Measurements from ENCODE around the gene SERPINB3. TPM values are rescaled to one million over a fixed set of nuclear protein-coding genes. Genes with fewer than 3 reads are reported as not detected.
"Not testable (repeated sequence)": the region's sequence is repeated elsewhere in the genome, so short reads cannot be mapped to it uniquely, and the experiment has no call there.

Gene SERPINB3
- total RNA-seq, 2 experiments from 2014 or later = not detected

DNA sequence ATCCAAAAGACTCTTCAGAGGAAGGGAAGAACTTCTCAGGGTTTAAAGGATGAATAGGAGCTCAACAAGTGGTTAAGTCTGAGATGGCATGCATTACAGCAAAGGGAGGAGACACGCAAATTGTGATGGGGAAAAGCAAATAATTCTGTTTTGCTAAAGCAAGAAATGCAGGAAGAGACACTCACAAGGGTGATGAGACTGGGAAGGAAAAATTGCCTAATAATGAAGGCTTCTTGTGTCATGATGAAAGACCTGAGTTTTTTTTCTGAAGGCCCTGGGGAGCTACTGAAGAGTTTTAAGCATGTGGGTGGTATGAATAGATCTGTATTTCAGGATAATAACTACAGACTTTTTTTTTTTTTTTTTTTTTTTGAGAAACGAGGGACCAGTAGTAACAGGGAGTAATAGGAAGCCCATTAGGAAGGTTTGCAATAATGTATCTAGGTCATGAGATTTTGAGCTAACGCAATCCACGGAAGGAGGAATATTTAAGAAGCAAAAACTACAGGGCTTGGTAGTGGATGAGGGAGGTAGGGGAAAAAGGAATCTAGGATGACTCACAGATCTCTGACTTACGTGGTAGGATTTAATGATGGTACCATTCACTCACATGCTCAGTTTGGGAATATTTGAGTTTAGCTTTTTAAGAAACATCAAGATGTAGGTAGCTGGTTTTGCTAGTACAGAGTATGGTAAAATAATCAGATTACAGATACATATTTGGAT, 16.0 kb upstream of the SERPINB3 start:
- peaks cover 2% of the 10 kb centered on the region for H3K27me3 Mint-ChIP-seq
- peaks cover 4% of the 10 kb centered on the region for H3K9me3 Mint-ChIP-seq
- H3K4me3 Mint-ChIP-seq = no peak overlapping the region
- H3K36me3 Mint-ChIP-seq (ENCODE audit: low read depth) = no peaks in the 10 kb centered on the region
- TF ChIP-seq, protein P1, sequence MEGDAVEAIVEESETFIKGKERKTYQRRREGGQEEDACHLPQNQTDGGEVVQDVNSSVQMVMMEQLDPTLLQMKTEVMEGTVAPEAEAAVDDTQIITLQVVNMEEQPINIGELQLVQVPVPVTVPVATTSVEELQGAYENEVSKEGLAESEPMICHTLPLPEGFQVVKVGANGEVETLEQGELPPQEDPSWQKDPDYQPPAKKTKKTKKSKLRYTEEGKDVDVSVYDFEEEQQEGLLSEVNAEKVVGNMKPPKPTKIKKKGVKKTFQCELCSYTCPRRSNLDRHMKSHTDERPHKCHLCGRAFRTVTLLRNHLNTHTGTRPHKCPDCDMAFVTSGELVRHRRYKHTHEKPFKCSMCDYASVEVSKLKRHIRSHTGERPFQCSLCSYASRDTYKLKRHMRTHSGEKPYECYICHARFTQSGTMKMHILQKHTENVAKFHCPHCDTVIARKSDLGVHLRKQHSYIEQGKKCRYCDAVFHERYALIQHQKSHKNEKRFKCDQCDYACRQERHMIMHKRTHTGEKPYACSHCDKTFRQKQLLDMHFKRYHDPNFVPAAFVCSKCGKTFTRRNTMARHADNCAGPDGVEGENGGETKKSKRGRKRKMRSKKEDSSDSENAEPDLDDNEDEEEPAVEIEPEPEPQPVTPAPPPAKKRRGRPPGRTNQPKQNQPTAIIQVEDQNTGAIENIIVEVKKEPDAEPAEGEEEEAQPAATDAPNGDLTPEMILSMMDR (IDR thresholded peaks at IDR 0.05) = no peak
- ATAC-seq (no peak), DNase-seq (no peak)
- POLR2A ChIA-PET = interaction anchor here (0.6 to 0.8 kb wide), 2 partner anchors 18 to 47 kb away, joined by 3 read pairs; no protein-coding TSS in a partner anchor
- H3K27ac Mint-ChIP-seq = no peak overlapping the region
- no peaks in the 10 kb centered on the region for H3K4me1 Mint-ChIP-seq (ENCODE audit: low read depth)
- intact Hi-C loops (cut with micrococcal nuclease) = no loop called here
- CTCF ChIA-PET = interaction anchor here (1.0 kb wide), 1 partner anchor 159 kb away, joined by 4 read pairs; no protein-coding TSS in a partner anchor

DNA sequence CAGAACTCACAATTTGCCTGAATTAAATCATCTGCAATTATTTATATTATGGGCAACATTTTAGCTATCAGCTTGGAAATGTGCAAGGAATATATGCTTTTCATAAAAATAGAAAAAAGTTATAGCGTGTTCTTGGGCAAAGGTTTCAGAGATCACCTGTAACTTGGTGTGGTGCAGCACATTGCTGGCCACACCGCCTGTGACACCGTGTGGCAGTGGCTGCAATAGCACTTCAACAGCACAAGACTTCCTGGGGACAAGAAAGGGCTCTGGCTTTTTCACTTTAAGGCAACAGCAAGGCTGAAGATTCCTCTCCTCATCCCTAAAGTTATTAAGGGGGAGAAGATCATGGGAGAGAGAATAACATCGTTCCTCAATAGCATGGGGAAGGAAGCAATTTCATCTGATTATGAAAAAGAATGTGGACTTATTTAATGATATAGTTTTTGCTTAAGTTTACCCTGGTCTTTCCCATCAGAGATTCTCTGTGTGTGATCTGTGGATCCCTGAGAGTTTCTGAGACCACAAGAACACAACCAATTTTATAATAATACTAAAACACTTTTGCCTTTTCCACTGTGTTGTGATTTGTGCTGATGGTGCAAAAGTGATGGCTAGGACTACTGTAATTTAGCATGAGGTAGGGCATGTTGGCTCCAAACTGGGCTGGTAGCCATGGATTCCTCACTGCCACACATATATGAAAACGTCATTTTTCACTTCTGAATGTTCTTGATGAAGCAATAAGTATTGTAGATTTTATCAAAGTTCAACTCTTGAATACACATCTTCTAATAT, 15.0 kb upstream of the SERPINB3 start:
- peaks cover 2% of the 10 kb centered on the region for H3K27me3 Mint-ChIP-seq
- POLR2A ChIA-PET = no interaction called here
- H3K36me3 Mint-ChIP-seq (ENCODE audit: low read depth) = no peaks in the 10 kb centered on the region
- DNase-seq = no peak
- no peaks in the 10 kb centered on the region for H3K4me1 Mint-ChIP-seq (ENCODE audit: low read depth)
- no peak overlapping the region for H3K27ac Mint-ChIP-seq
- intact Hi-C loops (cut with micrococcal nuclease) = no loop called here
- TF ChIP-seq, protein P1 (IDR thresholded peaks at IDR 0.05) = no peak
- CTCF ChIA-PET = interaction anchor here (1.0 kb wide), 1 partner anchor 158 kb away, joined by 4 read pairs; no protein-coding TSS in a partner anchor
- no peak for ATAC-seq
- no peak overlapping the region for H3K4me3 Mint-ChIP-seq
- H3K9me3 Mint-ChIP-seq = peaks cover 4% of the 10 kb centered on the region

DNA sequence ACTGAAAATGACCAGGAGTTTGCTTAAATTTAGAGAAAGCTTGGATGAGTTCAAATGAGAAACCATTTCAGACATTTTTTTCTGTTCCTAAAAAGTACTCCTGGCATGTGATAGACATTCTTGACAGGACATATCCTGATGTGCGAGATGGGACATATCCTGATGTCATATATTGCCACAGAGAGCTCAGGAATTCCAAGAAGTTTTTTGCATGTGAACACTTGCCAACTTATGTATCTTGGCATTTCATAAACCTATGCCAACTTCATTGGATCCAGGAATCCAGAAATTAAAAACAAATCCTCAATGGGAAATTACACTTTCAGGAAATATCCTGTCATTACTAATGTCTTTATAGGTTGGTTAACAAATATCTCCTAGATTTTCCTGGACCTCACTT, 2.9 kb upstream of the SERPINB3 start:
- DNase-seq = no peak
- ChIA-PET POLR2A (no interaction called here), CTCF (interaction anchor here (1.0 kb wide), 1 partner anchor 86 kb away, joined by 3 read pairs; no protein-coding TSS in a partner anchor)
- intact Hi-C loops (cut with micrococcal nuclease) = no loop called here
- Mint-ChIP-seq H3K36me3 (ENCODE audit: low read depth) (no peaks in the 10 kb centered on the region), H3K27me3 (no peaks in the 10 kb centered on the region), H3K4me3 (no peak overlapping the region), H3K27ac (no peak overlapping the region), H3K4me1 (ENCODE audit: low read depth) (no peaks in the 10 kb centered on the region), H3K9me3 (peaks cover 5% of the 10 kb centered on the region)
- ATAC-seq = no peak
- TF ChIP-seq, protein P1 (IDR thresholded peaks at IDR 0.05) = no peak

DNA sequence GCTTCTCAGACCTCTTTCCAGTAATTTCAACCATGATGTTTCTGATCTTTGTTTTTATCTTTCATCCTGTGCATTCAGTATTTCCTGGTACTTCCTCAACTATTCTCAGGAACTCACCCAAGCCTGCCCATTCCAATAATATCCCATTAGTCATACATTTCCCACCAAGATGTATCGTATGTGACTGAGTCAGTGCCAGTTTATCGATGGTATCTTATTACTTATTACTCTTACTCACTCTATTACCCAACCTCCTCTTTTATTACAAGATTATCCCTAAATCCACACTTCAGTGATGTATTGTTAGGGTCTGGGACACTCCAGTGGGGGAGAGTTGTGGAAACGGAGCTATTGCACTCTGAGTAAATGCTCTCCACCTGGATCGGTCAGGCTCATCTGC, 2.8 kb downstream of the SERPINB3 start:
- CTCF ChIA-PET; H3K4me1 Mint-ChIP-seq (ENCODE audit: low read depth); H3K9me3 Mint-ChIP-seq; H3K27me3 Mint-ChIP-seq; H3K4me3 Mint-ChIP-seq; H3K36me3 Mint-ChIP-seq (ENCODE audit: low read depth); DNase-seq; intact Hi-C loops (cut with micrococcal nuclease); H3K27ac Mint-ChIP-seq; ATAC-seq: not testable (repeated sequence)
- POLR2A ChIA-PET = interaction anchor here (1.1 kb wide), 1 partner anchor 19 kb away, joined by 3 read pairs; no protein-coding TSS in a partner anchor

DNA sequence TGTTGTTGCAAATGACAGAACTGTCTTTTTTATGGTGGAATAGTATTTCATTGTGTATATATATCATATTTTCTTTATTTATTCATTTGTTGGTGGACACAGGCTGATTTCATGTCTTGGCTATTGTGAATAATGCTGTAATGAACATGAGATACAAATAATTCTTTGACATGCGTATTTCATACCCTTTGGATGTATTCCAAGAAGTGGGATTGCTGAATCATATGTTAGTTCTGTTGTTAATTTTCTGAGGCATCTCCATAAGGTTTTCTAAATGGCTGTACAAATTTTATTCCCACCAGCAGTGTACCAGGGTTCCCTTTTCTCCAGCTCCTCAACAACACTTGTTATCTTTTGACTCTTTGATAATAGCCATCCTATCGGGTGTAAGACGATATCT, 11.4 kb downstream of the SERPINB3 start:
- H3K4me1 Mint-ChIP-seq (ENCODE audit: low read depth); H3K4me3 Mint-ChIP-seq; POLR2A ChIA-PET; H3K9me3 Mint-ChIP-seq; H3K27ac Mint-ChIP-seq; DNase-seq; intact Hi-C loops (cut with micrococcal nuclease); ATAC-seq; H3K36me3 Mint-ChIP-seq (ENCODE audit: low read depth); H3K27me3 Mint-ChIP-seq: not testable (repeated sequence)
- CTCF ChIA-PET = interaction anchor here (1.0 kb wide), 1 partner anchor 17 kb away, joined by 3 read pairs; no protein-coding TSS in a partner anchor

DNA sequence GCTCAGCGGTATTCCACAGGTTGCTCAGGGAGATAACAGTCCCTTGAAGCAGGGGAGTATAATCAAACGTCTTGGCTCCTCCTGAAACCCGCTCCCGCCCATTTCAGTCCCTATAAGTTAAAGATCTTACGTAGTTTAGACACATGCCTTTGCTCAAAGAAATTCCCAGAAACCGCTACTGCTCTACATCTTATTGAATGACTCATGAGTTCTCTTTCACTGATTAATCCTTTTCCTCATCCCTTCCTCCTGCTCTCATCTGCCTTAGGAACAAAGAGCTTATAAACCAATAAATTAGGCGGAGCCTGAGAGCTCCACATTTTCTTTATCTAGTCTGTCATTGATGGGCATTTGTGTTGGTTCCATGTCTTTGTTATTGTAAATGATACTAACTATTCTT, 13.5 kb downstream of the SERPINB3 start:
- no peaks in the 10 kb centered on the region for H3K36me3 Mint-ChIP-seq (ENCODE audit: low read depth)
- H3K27ac Mint-ChIP-seq = no peak overlapping the region
- H3K4me3 Mint-ChIP-seq = no peak overlapping the region
- TF ChIP-seq, protein P1 (IDR thresholded peaks at IDR 0.05) = no peak
- no peak for DNase-seq
- H3K27me3 Mint-ChIP-seq = no peaks in the 10 kb centered on the region
- ChIA-PET POLR2A (no interaction called here), CTCF (no interaction called here)
- intact Hi-C loops (cut with micrococcal nuclease) = no loop called here
- no peaks in the 10 kb centered on the region for H3K4me1 Mint-ChIP-seq (ENCODE audit: low read depth)
- no peaks in the 10 kb centered on the region for H3K9me3 Mint-ChIP-seq
- no peak for ATAC-seq
